ENCODE measurements around the gene HIVEP3.

The HIVEP3 gene

DNA sequence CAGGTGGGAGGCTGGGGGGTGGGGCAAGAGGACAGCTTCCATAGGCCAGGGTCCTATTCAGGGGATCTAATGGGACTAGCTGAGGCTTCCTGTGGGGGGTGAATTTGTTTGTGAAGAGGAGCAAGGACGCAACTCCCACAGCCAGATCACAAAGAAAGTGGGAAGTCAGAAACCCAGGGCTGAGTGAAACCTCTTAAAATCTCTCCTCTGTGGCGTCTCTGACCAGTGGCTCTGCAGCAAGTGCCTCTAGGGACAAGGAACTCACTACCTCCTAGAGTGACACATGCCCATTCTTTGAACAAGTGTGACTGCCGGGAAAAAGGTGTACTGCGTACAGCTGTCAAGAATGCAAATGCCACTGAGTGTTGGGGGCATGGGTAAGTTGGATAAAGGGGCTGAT lies 187.9 kb downstream of the HIVEP3 start:
- Histone ChIP-seq H3K36me3 (ENCODE audit: control insufficient read depth, insufficient read depth, low read length) (no peaks in the 10 kb centered on the region), H3K9me3 (ENCODE audit: control insufficient read depth, low read length) (no peaks in the 10 kb centered on the region), H3K27ac (no peak overlapping the region), H3K4me3 (ENCODE audit: low read depth, low read length) (no peak overlapping the region), H2AFZ (no peak overlapping the region), H3K9ac (no peak overlapping the region), H3K4me2 (ENCODE audit: low read length) (no peak overlapping the region), H3K27me3 (ENCODE audit: control insufficient read depth, insufficient read depth, low read length) (no peaks in the 10 kb centered on the region), H3K79me2 (no peaks in the 10 kb centered on the region), H3K4me1 (no peaks in the 10 kb centered on the region)
- TF ChIP-seq, protein P1, sequence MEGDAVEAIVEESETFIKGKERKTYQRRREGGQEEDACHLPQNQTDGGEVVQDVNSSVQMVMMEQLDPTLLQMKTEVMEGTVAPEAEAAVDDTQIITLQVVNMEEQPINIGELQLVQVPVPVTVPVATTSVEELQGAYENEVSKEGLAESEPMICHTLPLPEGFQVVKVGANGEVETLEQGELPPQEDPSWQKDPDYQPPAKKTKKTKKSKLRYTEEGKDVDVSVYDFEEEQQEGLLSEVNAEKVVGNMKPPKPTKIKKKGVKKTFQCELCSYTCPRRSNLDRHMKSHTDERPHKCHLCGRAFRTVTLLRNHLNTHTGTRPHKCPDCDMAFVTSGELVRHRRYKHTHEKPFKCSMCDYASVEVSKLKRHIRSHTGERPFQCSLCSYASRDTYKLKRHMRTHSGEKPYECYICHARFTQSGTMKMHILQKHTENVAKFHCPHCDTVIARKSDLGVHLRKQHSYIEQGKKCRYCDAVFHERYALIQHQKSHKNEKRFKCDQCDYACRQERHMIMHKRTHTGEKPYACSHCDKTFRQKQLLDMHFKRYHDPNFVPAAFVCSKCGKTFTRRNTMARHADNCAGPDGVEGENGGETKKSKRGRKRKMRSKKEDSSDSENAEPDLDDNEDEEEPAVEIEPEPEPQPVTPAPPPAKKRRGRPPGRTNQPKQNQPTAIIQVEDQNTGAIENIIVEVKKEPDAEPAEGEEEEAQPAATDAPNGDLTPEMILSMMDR (IDR thresholded peaks at IDR 0.05): no peak

DNA sequence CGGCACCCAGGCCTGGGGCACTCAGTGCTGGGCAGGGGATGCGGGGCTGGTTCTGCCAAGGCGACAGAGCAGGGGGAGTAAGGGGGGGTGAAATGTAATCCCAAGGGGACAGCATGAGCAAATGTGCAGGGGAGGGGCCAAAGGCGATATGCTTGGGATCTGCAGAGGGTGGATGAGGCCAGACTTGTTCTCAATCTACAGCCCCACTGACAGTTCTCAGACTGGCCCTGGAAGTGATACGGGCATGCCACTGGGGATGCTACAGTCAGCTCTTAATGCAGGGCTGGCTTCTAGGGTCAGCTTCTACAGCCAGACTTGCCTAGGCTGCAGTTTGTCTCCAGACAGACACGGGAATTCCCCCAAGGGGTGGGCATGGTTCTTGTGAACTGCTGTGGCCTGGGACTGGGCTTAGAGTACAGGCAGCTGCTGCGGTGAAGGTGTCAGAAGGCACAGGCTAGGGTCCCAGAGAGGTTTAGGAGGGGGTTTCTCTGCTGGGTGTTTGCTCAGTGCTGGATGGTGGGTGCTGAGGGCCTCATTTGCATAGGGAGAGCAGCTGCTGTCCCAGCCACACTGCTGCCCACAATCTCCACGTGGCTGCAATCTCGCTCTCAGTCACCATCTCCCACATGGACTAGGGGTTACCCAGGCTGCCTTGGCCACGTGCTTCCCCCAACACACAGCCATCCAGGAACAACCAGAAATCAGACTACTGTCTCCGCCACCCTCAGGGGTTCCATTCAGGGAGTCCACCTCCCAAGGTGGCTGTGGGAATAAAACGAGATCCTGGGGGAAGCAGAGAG lies 190.1 kb downstream of the HIVEP3 start:
- Histone ChIP-seq H3K27me3 (ENCODE audit: control insufficient read depth, insufficient read depth, low read length) (no peaks in the 10 kb centered on the region), H2AFZ (no peak overlapping the region), H3K27ac (no peak overlapping the region), H3K9me3 (ENCODE audit: control insufficient read depth, low read length) (no peaks in the 10 kb centered on the region), H3K36me3 (ENCODE audit: control insufficient read depth, insufficient read depth, low read length) (no peaks in the 10 kb centered on the region), H3K9ac (no peak overlapping the region), H3K4me1 (no peaks in the 10 kb centered on the region), H3K4me3 (ENCODE audit: low read depth, low read length) (no peak overlapping the region), H3K79me2 (no peaks in the 10 kb centered on the region), H3K4me2 (ENCODE audit: low read length) (no peak overlapping the region)
- TF ChIP-seq, protein P1 (IDR thresholded peaks at IDR 0.05): no peak

- Histone ChIP-seq H3K4me2 (ENCODE audit: low read length) (no peak overlapping the region), H3K79me2 (no peaks in the 10 kb centered on the region), H2AFZ (no peak overlapping the region), H3K4me1 (no peaks in the 10 kb centered on the region), H3K36me3 (ENCODE audit: control insufficient read depth, insufficient read depth, low read length) (no peaks in the 10 kb centered on the region), H3K9ac (no peak overlapping the region), H3K4me3 (ENCODE audit: low read depth, low read length) (no peak overlapping the region), H3K27me3 (ENCODE audit: control insufficient read depth, insufficient read depth, low read length) (no peaks in the 10 kb centered on the region), H3K9me3 (ENCODE audit: control insufficient read depth, low read length) (no peaks in the 10 kb centered on the region), H3K27ac (no peak overlapping the region)
- TF ChIP-seq, protein P1 (IDR thresholded peaks at IDR 0.05): no peak
Measured at GRCh38 chr1:41727749-41728115, 191.0 kb downstream of the HIVEP3 start.

- H3K36me3 ChIP-seq (ENCODE audit: control insufficient read depth, insufficient read depth, low read length): no peaks in the 10 kb centered on the region
- no peaks in the 10 kb centered on the region for H3K4me1 ChIP-seq
- H3K9me3 ChIP-seq (ENCODE audit: control insufficient read depth, low read length): no peaks in the 10 kb centered on the region
- TF ChIP-seq, protein P1 (IDR thresholded peaks at IDR 0.05): no peak
- H3K4me2 ChIP-seq (ENCODE audit: low read length): no peak overlapping the region
- H3K27ac ChIP-seq: no peak overlapping the region
- H3K27me3 ChIP-seq (ENCODE audit: control insufficient read depth, insufficient read depth, low read length): no peaks in the 10 kb centered on the region
- no peak overlapping the region for H3K4me3 ChIP-seq (ENCODE audit: low read depth, low read length)
- no peak overlapping the region for H2AFZ ChIP-seq
- H3K9ac ChIP-seq: no peak overlapping the region
- no peaks in the 10 kb centered on the region for H3K79me2 ChIP-seq
Measured at GRCh38 chr1:41726899-41727748, 191.6 kb downstream of the HIVEP3 start.

Measured in parathyroid adenoma (tissue), 2 donors.